Activated CD4-positive, alpha-beta T cell treated with anti-CD3 and anti-CD28 coated beads, Interleukin-2, amount 10 ng/mL, durations not matched to agents 7 days and 5 days (primary cell): ENCODE results near the gene PACRG. TPM values are rescaled to one million over a fixed set of nuclear protein-coding genes. Genes with fewer than 3 reads are reported as not detected.

Source experiments
- CTCF ChIA-PET: fragments of 350-600 bp; sonication (Branson Sonifier 250); formaldehyde crosslinking; loops from one replicate; lab custom pipeline; 2021; ENCODE audit warnings: antibody characterized with exemption; lab: Charles Lee
- POLR2A ChIA-PET: fragments of 350-600 bp; sonication (Branson Sonifier 250); formaldehyde crosslinking; loops from one replicate; lab custom pipeline; 2021; ENCODE audit warnings: antibody characterized with exemption; lab: Charles Lee
- DNase-seq: peaks from one replicate; pipeline ENCODE4 v3.0.0-alpha.2; 2020
- H3K27ac Mint-ChIP-seq: one replicate; pipeline ENCODE4 v1.8.0; 2021; ENCODE audit warnings: mild to moderate bottlenecking, moderate library complexity, mixed read lengths
- H3K27me3 Mint-ChIP-seq: one replicate; pipeline ENCODE4 v1.8.0; 2021; ENCODE audit warnings: mixed read lengths
- H3K36me3 Mint-ChIP-seq: one replicate; pipeline ENCODE4 v1.8.0; 2021; ENCODE audit warnings: low read depth, mixed read lengths
- H3K4me1 Mint-ChIP-seq: one replicate; pipeline ENCODE4 v1.8.0; 2021; ENCODE audit warnings: mixed read lengths
- H3K4me3 Mint-ChIP-seq: one replicate; pipeline ENCODE4 v1.8.0; 2021; ENCODE audit warnings: mild to moderate bottlenecking, moderate library complexity, mixed read lengths
- H3K9me3 Mint-ChIP-seq: one replicate; pipeline ENCODE4 v1.8.0; 2021; ENCODE audit warnings: mixed read lengths
- total RNA-seq, 2 experiments: library from RNA; stranded (reverse); gene quantifications; one replicate each; pipeline ENCODE4 v1.2.3, GENCODE V29; 2021

The PACRG gene
- total RNA-seq, 2 experiments from 2014 or later: 0.32 TPM; not detected in 1

DNA sequence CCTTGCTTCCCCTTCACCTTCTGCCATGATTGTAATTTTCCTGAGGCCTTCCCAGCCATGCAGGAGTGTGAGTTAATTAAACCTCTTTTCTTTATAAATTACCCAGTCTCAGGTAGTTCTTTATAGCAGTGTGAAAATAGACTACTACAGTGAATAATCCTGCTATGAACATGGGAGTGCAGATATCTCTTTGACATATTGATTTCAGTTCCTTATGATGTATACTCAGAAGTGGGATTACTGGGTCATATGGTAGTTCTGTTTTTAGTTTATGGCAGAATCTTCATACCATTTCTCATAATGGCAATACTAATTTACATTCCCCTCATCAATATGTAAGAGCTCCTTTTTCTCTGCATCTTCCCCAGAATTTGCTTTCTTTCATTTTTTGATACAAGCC lies 26.0 kb downstream of the PACRG start:
- no peaks in the 10 kb centered on the region for H3K36me3 Mint-ChIP-seq
- no peak for DNase-seq
- H3K9me3 Mint-ChIP-seq: no peaks in the 10 kb centered on the region
- ChIA-PET POLR2A (no interaction called here), CTCF (no interaction called here)
- H3K27me3 Mint-ChIP-seq: no peaks in the 10 kb centered on the region
- H3K4me3 Mint-ChIP-seq: no peak overlapping the region
- H3K27ac Mint-ChIP-seq: no peak overlapping the region
- H3K4me1 Mint-ChIP-seq: no peaks in the 10 kb centered on the region

DNA sequence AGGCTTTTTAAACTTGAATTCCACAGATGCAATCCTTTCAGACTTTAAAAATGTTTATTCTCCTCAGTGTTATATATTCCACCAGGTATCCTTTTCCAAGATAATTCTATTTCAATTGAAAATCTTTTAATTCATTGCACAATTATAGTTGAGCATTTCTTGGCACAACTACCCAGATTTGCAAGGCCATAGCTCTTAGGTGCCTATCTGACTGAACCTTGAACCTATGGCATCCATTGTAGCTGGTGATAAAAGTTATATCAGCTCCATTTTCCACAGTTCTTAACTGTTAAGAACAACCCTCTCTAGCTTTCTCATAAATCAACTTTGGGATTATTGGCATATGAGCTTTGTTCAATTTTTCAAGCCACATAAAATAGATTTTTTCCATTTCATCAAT lies 42.4 kb downstream of the PACRG start:
- POLR2A ChIA-PET: no interaction called here
- H3K9me3 Mint-ChIP-seq: peaks cover 1% of the 10 kb centered on the region
- H3K4me1 Mint-ChIP-seq: no peaks in the 10 kb centered on the region
- H3K4me3 Mint-ChIP-seq: no peak overlapping the region
- H3K27ac Mint-ChIP-seq: no peak overlapping the region
- DNase-seq: no peak
- CTCF ChIA-PET: interaction anchor here (1.0 kb wide), 1 partner anchor 10 kb away, joined by 3 read pairs; no protein-coding TSS in a partner anchor
- no peaks in the 10 kb centered on the region for H3K27me3 Mint-ChIP-seq
- H3K36me3 Mint-ChIP-seq: no peaks in the 10 kb centered on the region

DNA sequence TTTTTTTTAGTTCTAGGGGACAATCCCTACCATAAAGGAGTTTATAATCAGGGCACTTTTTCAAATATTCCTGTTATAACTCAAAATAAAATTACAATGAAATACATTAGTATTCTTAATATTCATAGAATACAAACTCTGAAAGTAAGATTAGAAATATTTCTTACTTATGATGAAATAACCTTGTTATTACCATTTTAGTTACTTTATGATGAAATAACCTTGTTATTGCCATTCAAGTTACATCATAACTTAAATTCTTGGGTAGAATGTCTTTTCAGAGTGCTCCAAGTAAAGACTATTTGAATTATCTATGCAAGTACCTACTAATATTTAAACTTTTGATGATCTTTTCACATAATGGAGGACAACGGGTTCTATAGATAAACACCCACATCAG lies 43.2 kb downstream of the PACRG start:
- Mint-ChIP-seq H3K36me3 (no peaks in the 10 kb centered on the region), H3K27ac (no peak overlapping the region), H3K27me3 (no peaks in the 10 kb centered on the region), H3K4me1 (no peaks in the 10 kb centered on the region), H3K4me3 (no peak overlapping the region), H3K9me3 (peaks cover 1% of the 10 kb centered on the region)
- ChIA-PET POLR2A (no interaction called here), CTCF (no interaction called here)
- DNase-seq: no peak

DNA sequence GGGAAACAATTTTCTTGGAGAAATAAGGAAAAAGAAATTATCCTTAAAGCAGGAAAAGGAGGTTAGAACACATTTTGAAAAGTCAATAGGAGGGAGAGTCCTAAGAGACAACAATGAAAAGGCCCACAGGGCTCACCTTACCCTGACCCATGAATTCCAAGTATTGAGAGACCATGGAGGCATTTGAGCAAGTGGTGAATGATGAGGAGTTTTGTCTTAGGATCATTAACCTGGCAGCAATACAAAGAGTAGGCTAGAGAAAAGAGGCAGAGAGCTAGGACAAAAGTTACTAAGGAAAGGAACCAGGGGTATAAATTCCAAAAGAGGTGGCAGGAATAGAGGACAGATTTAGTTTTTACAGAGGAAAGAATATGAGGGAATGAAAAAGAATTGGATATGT lies 44.7 kb downstream of the PACRG start:
- H3K36me3 Mint-ChIP-seq: no peaks in the 10 kb centered on the region
- H3K4me1 Mint-ChIP-seq: no peaks in the 10 kb centered on the region
- ChIA-PET CTCF (no interaction called here), POLR2A (no interaction called here)
- no peaks in the 10 kb centered on the region for H3K27me3 Mint-ChIP-seq
- H3K4me3 Mint-ChIP-seq: no peak overlapping the region
- H3K9me3 Mint-ChIP-seq: peaks cover 1% of the 10 kb centered on the region
- H3K27ac Mint-ChIP-seq: no peak overlapping the region
- no peak for DNase-seq

DNA sequence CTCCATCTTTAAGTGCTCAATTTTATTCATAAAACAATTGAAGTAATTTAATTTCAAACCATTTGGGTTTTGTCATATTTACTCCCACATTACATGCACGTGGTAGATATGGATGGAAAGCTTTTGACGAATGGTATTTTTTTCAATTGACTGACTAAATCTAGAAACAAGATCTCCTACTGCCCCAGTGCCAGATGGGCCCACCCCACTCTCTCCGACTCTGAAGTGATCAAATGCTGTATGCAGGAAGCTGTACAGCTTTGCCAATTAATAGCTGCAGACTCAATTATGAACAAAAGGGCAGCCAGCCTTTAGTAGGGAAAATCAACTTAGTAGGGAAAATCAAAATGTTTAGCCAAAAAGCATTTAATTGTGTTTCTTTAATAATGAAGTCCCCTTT lies 46.2 kb downstream of the PACRG start:
- Mint-ChIP-seq H3K4me1 (no peaks in the 10 kb centered on the region), H3K36me3 (no peaks in the 10 kb centered on the region), H3K27me3 (no peaks in the 10 kb centered on the region), H3K27ac (no peak overlapping the region), H3K4me3 (no peak overlapping the region), H3K9me3 (peaks cover 3% of the 10 kb centered on the region)
- ChIA-PET POLR2A (no interaction called here), CTCF (no interaction called here)
- DNase-seq: no peak

DNA sequence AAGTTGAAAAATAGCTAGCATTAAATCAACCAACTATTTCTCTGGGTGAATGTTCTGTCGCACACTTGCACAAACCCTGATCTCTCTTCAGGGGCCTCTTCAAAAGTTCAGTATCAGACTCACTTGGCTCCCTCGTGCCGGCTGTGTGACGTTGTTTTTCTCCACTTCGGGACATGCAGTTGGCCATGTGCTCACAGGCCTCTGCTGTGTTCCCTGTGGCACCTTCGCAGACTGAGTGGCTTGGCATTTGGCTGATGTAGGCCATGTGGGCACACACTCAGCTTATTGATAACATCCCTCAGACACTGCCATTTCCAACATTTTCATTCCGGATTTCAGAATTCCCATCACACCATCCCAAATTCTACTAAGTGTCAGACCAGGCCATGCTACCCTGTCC lies 49.3 kb downstream of the PACRG start:
- no peaks in the 10 kb centered on the region for H3K4me1 Mint-ChIP-seq
- H3K9me3 Mint-ChIP-seq: peaks cover 9% of the 10 kb centered on the region
- no peaks in the 10 kb centered on the region for H3K36me3 Mint-ChIP-seq
- DNase-seq: no peak
- H3K27ac Mint-ChIP-seq: no peak overlapping the region
- ChIA-PET POLR2A (interaction anchor here (0.6 kb wide), 1 partner anchor 1537 kb away, joined by 3 read pairs; no protein-coding TSS in a partner anchor), CTCF (no interaction called here)
- no peak overlapping the region for H3K4me3 Mint-ChIP-seq
- no peaks in the 10 kb centered on the region for H3K27me3 Mint-ChIP-seq

DNA sequence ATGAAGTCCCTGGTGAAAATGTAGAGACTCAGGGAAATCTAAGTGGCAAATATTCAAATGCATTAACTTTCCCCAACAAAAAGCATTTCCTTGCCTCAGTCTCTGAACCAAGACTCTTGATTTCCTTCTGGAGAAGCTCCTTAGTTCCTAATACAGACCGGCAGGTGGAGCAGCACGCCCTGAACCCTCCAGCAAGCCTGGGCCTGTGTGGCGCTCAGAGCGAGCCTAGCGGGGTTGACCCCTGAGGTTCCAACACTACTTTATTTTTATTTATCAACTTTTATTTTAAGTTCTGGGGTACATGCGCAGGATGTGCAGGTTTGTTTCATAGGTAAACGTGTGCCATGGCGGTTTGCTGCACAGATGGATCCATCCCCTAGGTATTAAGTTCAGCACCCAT lies 50.8 kb downstream of the PACRG start:
- CTCF ChIA-PET: no interaction called here
- no peaks in the 10 kb centered on the region for H3K27me3 Mint-ChIP-seq
- POLR2A ChIA-PET: no interaction called here

DNA sequence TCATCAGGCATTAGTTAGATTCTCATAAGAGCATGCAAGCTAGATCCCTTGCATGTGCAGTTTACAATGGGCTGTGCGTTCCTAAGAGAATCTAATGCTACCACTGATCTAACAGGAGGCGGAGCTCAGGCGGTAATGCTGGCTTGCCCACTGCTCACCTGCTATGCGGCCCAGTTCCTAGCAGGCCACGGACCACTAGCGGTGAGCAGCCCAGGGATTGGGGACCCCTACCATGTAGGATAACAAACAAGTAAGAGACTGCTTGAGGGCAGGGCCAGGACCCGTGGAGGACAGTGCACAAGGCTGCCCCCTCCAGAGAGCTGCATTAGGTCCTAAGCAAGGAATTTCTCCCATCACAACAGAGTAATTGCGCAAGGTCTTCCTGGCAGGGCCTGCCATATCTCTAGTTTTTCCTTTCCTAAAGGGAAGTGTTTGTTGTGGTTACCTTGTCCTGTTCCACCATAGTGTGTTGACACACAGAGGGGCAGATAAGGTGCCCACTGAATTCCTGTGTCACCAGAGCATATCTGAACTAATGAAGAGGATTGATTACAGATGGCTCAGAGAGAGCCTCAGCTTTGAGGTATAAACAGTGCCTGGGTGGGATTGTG lies 58.0 kb downstream of the PACRG start:
- ChIA-PET CTCF (no interaction called here), POLR2A (no interaction called here)
- H3K27me3 Mint-ChIP-seq: no peaks in the 10 kb centered on the region
- H3K9me3 Mint-ChIP-seq: no peaks in the 10 kb centered on the region
- H3K36me3 Mint-ChIP-seq: no peaks in the 10 kb centered on the region
- no peak overlapping the region for H3K4me3 Mint-ChIP-seq
- no peak for DNase-seq
- H3K27ac Mint-ChIP-seq: no peak overlapping the region
- no peaks in the 10 kb centered on the region for H3K4me1 Mint-ChIP-seq

More for the DNA sequence above, 50.8 kb downstream of the PACRG start:
- no peak for DNase-seq
- Mint-ChIP-seq H3K4me1 (no peaks in the 10 kb centered on the region), H3K36me3 (no peaks in the 10 kb centered on the region), H3K27ac (no peak overlapping the region), H3K4me3 (no peak overlapping the region), H3K9me3 (peaks cover 9% of the 10 kb centered on the region)

DNA sequence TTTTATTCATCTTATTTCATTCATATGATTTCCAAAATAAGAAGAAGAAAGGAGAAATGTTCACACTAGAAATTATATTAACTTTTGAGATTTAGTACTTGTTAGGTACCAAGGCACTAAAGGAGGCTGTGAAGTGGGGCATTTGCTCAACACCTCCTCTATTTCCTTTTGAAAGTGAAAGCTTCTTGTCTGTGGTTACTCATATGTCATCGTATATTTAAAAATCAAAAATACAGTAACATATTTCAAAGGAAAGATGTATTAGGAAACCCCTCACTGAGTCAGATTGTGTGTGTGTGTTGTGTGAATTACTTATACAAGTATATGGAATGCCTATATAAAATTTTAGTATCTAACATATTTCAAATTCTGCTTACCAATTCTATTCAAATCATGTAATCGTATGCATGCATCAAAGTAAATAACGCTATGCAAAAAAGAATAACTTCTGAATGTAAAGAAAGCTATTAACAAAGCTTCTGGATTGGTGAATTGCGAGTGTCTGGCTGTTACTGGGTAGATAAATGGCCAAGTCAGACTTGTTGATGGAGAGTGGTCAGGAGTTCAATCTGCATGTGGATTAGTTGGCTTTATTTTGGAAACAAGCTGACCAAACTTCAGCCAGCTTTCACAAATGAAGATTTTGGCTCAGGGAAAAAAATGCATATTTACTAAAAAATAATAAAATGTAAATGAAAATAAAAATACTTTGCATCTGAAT lies 70.9 kb downstream of the PACRG start:
- POLR2A ChIA-PET: no interaction called here
- no peaks in the 10 kb centered on the region for H3K9me3 Mint-ChIP-seq
- peaks cover 8% of the 10 kb centered on the region for H3K4me1 Mint-ChIP-seq
- CTCF ChIA-PET: no interaction called here
- no peak for DNase-seq
- no peaks in the 10 kb centered on the region for H3K36me3 Mint-ChIP-seq
- no peak overlapping the region for H3K4me3 Mint-ChIP-seq
- no peak overlapping the region for H3K27ac Mint-ChIP-seq
- no peaks in the 10 kb centered on the region for H3K27me3 Mint-ChIP-seq

DNA sequence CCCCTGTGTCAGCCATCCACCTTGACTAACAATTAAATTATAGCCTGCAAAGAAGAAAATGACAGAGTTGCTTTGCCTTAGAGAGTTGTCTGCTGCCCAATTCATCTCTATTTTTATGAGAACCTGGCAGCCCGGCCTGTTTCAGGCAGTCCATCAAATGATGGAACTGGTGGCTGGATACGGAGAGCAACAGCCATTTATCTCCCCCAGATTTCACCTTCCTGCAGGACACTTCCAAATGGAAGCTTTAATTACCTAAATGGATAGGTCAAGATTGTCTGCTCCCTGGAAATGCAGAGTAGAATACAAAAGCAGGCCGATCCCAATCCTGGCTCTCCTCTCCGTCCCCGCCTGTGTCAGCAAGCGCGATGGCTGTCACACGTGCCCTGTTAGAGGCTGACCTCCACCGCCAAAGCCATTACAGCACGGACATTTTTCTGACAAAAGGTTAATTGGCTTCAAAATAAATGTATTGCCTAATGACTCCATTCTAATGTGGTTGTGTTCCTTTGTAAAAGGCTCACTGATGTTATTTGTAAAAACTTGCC lies 86.7 kb downstream of the PACRG start:
- POLR2A ChIA-PET: interaction anchor here (0.6 kb wide), 1 partner anchor 22 kb away, joined by 4 read pairs; no protein-coding TSS in a partner anchor
- DNase-seq: no peak
- Mint-ChIP-seq H3K9me3 (no peaks in the 10 kb centered on the region), H3K27ac (no peak overlapping the region), H3K4me3 (no peak overlapping the region), H3K27me3 (no peaks in the 10 kb centered on the region), H3K36me3 (no peaks in the 10 kb centered on the region), H3K4me1 (no peaks in the 10 kb centered on the region)
- CTCF ChIA-PET: interaction anchor here (0.7 kb wide), 1 partner anchor 628 kb away, joined by 3 read pairs; no protein-coding TSS in a partner anchor

DNA sequence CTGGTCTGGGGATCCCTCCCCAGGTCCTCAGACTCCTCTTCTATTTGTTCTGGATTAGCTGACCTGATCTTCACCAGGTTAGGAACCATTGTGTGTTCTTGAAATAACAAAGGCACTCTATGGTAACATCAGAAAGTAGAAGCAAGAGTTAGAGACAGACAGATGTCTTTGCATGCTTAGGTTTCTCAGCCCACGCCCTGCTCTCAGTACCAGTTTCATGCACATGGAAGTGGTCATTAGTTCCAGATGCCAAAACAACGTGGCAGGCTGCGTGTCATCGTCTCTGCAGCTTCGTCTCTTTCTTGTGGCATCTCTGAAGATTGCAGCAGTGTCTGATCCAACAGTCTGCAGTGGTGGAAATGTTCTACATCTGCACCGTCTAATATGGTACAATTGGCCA lies 89.4 kb downstream of the PACRG start:
- Mint-ChIP-seq H3K4me3 (no peak overlapping the region), H3K27ac (no peak overlapping the region), H3K27me3 (no peaks in the 10 kb centered on the region), H3K9me3 (no peaks in the 10 kb centered on the region), H3K4me1 (no peaks in the 10 kb centered on the region), H3K36me3 (no peaks in the 10 kb centered on the region)
- ChIA-PET POLR2A (no interaction called here), CTCF (no interaction called here)
- DNase-seq: no peak

DNA sequence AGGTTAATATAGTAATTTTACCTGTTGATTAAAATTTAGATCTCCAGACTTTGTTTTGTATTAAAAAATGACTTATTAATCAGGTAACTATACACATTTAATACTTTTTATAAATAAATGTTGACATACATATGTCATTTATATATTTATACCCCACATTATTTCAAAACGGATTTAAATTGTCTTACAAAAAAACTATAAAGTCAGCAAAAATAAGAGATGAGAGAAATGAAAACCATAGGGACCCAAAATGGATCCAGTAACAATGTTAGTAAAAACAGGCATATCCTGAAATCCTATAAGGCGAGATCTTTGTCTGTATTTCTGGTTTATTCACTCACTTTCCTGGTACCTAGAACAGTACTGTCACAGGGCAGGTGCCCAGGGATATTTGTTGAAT lies 91.5 kb downstream of the PACRG start:
- no peaks in the 10 kb centered on the region for H3K27me3 Mint-ChIP-seq
- ChIA-PET CTCF (no interaction called here), POLR2A (no interaction called here)
- no peaks in the 10 kb centered on the region for H3K36me3 Mint-ChIP-seq
- no peaks in the 10 kb centered on the region for H3K4me1 Mint-ChIP-seq
- no peaks in the 10 kb centered on the region for H3K9me3 Mint-ChIP-seq
- H3K4me3 Mint-ChIP-seq: no peak overlapping the region
- no peak overlapping the region for H3K27ac Mint-ChIP-seq
- DNase-seq: no peak

DNA sequence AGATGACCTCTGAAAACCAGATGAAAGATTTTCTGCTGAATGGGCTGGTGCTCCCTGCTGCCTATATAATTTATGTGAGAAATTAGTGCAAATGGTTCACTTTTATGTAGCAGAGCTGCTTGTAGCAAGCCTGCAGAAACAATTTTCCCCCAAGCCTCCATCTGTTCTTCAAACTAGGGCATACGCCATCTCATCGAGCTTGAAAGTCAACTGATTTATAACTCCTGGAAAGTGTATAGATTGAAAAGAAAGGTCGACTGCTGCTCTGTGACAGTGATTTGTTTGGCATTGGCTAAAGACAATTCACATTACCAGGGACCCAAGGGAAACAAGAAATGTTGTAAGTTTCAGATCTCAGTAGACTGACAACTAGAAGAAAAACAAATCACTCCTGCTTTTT lies 93.3 kb downstream of the PACRG start:
- Mint-ChIP-seq H3K27ac (no peak overlapping the region), H3K4me3 (no peak overlapping the region), H3K4me1 (no peaks in the 10 kb centered on the region), H3K27me3 (no peaks in the 10 kb centered on the region), H3K9me3 (no peaks in the 10 kb centered on the region), H3K36me3 (no peaks in the 10 kb centered on the region)
- POLR2A ChIA-PET: no interaction called here
- CTCF ChIA-PET: no interaction called here
- no peak for DNase-seq
